Measurements from ENCODE around the gene SDF4.
A peak's percentile ranks its signal among the peaks of the same experiment; 100 is the strongest.

SDF4 gene, protein sequence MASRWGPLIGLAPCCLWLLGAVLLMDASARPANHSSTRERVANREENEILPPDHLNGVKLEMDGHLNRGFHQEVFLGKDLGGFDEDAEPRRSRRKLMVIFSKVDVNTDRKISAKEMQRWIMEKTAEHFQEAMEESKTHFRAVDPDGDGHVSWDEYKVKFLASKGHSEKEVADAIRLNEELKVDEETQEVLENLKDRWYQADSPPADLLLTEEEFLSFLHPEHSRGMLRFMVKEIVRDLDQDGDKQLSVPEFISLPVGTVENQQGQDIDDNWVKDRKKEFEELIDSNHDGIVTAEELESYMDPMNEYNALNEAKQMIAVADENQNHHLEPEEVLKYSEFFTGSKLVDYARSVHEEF

GRCh38 chr1:1231400-1232207, at the start of gene SDF4:
Gene SDF4, minus strand, starts transcription at chr1:1232001. Its CDS starts 3,229 bp downstream, at chr1:1228772.
- Histone ChIP-seq H3K4me3 (IDR thresholded peaks at IDR 0.05; ENCODE audit: insufficient read depth, low read depth, low read length) (peak within 1 kb of the TSS; percentile 94), H2AFZ (ENCODE audit: low read depth) (peak within 1 kb of the TSS; percentile 62), H3K4me2 (peak within 1 kb of the TSS; percentile 83), H3K27me3 (ENCODE audit: insufficient read depth, low read depth) (no peaks in the 10 kb centered on the region), H3K4me1 (ENCODE audit: low read depth, poor library complexity, severe bottlenecking) (peaks cover 12% of the 10 kb centered on the region), H4K20me1 (ENCODE audit: insufficient read depth) (no peaks in the 10 kb centered on the region), H3K79me2 (ENCODE audit: insufficient read depth, low read depth) (peaks cover 41% of the 10 kb centered on the region), H3K9ac (peak within 1 kb of the TSS; percentile 92), H3K27ac (peak within 1 kb of the TSS; percentile 72), H3K36me3 (ENCODE audit: insufficient read depth) (no peaks in the 10 kb centered on the region)
- TF ChIP-seq, protein P1, sequence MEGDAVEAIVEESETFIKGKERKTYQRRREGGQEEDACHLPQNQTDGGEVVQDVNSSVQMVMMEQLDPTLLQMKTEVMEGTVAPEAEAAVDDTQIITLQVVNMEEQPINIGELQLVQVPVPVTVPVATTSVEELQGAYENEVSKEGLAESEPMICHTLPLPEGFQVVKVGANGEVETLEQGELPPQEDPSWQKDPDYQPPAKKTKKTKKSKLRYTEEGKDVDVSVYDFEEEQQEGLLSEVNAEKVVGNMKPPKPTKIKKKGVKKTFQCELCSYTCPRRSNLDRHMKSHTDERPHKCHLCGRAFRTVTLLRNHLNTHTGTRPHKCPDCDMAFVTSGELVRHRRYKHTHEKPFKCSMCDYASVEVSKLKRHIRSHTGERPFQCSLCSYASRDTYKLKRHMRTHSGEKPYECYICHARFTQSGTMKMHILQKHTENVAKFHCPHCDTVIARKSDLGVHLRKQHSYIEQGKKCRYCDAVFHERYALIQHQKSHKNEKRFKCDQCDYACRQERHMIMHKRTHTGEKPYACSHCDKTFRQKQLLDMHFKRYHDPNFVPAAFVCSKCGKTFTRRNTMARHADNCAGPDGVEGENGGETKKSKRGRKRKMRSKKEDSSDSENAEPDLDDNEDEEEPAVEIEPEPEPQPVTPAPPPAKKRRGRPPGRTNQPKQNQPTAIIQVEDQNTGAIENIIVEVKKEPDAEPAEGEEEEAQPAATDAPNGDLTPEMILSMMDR (conservative IDR thresholded peaks at IDR 0.05; ENCODE audit: low read depth, low read length), result no peak

DNA sequence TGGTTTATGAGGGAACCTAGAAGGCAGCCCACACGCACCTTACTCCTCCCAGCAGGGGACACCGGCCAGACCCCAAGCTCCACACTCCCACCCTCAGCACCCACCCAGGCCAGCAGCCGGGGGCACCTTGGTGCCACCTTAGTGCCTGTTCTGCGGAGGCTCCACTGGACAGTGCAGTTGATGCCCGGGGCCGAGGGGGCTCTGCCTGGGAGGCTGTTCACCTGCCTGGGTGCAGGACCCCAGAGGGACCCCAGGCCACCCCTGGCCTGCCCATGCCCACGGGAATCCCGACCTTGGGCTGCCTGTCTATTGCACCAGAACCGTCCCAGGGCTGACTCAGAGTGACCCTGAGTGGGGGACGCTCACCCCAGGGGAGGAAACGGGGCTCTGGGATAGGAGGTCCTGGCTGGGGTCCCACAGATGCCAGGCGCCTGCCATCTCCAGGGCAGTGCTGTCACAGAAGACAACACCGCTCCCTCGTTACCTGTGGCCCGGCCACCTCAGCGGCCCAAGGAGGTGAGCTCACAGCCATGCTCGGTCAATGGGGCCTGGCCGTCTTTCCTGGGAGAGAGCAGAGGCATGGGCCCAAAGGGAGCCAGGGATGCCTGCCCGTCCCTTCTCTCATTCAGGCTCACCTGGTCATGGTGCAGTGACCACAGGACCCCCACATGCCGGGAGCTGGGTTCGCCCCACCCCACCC, 49.1 kb upstream of the SDF4 start:
- no peak overlapping the region for H3K27ac ChIP-seq
- H3K27me3 ChIP-seq (ENCODE audit: insufficient read depth, low read depth), result peaks cover 17% of the 10 kb centered on the region; the same call in 1 of the 2 replicates
- no peak overlapping the region for H3K4me2 ChIP-seq
- no peaks in the 10 kb centered on the region for H4K20me1 ChIP-seq (ENCODE audit: insufficient read depth)
- peaks cover 3% of the 10 kb centered on the region for H3K4me1 ChIP-seq (ENCODE audit: low read depth, poor library complexity, severe bottlenecking)
- TF ChIP-seq, protein P1 (conservative IDR thresholded peaks at IDR 0.05; ENCODE audit: low read depth, low read length), result no peak
- no peaks in the 10 kb centered on the region for H3K79me2 ChIP-seq (ENCODE audit: insufficient read depth, low read depth)
- H2AFZ ChIP-seq (ENCODE audit: low read depth), result no peak overlapping the region
- H3K4me3 ChIP-seq (IDR thresholded peaks at IDR 0.05; ENCODE audit: insufficient read depth, low read depth, low read length), result no peak overlapping the region
- no peak overlapping the region for H3K9ac ChIP-seq
- no peaks in the 10 kb centered on the region for H3K36me3 ChIP-seq (ENCODE audit: insufficient read depth)

- Histone ChIP-seq H3K4me2 (no peak overlapping the region), H3K27ac (no peak overlapping the region), H3K9ac (no peak overlapping the region), H2AFZ (ENCODE audit: low read depth) (no peak overlapping the region), H3K36me3 (ENCODE audit: insufficient read depth) (no peaks in the 10 kb centered on the region), H4K20me1 (ENCODE audit: insufficient read depth) (no peaks in the 10 kb centered on the region), H3K79me2 (ENCODE audit: insufficient read depth, low read depth) (no peaks in the 10 kb centered on the region), H3K4me3 (IDR thresholded peaks at IDR 0.05; ENCODE audit: insufficient read depth, low read depth, low read length) (no peak overlapping the region), H3K27me3 (ENCODE audit: insufficient read depth, low read depth) (peaks cover 6% of the 10 kb centered on the region; the same call in 1 of the 2 replicates), H3K4me1 (ENCODE audit: low read depth, poor library complexity, severe bottlenecking) (peaks cover 3% of the 10 kb centered on the region)
- TF ChIP-seq, protein P1 (conservative IDR thresholded peaks at IDR 0.05; ENCODE audit: low read depth, low read length), result no peak
Measured at GRCh38 chr1:1279028-1279427, 47.2 kb upstream of the SDF4 start.

- H3K9ac ChIP-seq, result no peak overlapping the region
- H3K79me2 ChIP-seq (ENCODE audit: insufficient read depth, low read depth), result no peaks in the 10 kb centered on the region
- TF ChIP-seq, protein P1 (conservative IDR thresholded peaks at IDR 0.05; ENCODE audit: low read depth, low read length), result no peak
- peaks cover 6% of the 10 kb centered on the region; the same call in 1 of the 2 replicates for H3K27me3 ChIP-seq (ENCODE audit: insufficient read depth, low read depth)
- no peaks in the 10 kb centered on the region for H3K36me3 ChIP-seq (ENCODE audit: insufficient read depth)
- no peak overlapping the region for H2AFZ ChIP-seq (ENCODE audit: low read depth)
- H3K4me1 ChIP-seq (ENCODE audit: low read depth, poor library complexity, severe bottlenecking), result peaks cover 1% of the 10 kb centered on the region
- no peak overlapping the region for H3K4me2 ChIP-seq
- H3K27ac ChIP-seq, result no peak overlapping the region
- H4K20me1 ChIP-seq (ENCODE audit: insufficient read depth), result no peaks in the 10 kb centered on the region
- no peak overlapping the region for H3K4me3 ChIP-seq (IDR thresholded peaks at IDR 0.05; ENCODE audit: insufficient read depth, low read depth, low read length)
Measured at GRCh38 chr1:1278620-1279019, 46.8 kb upstream of the SDF4 start.
